GM15510 (cell line): ENCODE results near the gene TMEM39B.

Experiments
- POLR2A ChIP-seq: IDR thresholded peaks from 3 replicates; pipeline ENCODE4 v1.6.1; 2011; ENCODE audit warnings: borderline replicate concordance; ENCODE audit not compliant: insufficient read length; ENCODE audit errors: extremely low read depth

TMEM39B gene

DNA sequence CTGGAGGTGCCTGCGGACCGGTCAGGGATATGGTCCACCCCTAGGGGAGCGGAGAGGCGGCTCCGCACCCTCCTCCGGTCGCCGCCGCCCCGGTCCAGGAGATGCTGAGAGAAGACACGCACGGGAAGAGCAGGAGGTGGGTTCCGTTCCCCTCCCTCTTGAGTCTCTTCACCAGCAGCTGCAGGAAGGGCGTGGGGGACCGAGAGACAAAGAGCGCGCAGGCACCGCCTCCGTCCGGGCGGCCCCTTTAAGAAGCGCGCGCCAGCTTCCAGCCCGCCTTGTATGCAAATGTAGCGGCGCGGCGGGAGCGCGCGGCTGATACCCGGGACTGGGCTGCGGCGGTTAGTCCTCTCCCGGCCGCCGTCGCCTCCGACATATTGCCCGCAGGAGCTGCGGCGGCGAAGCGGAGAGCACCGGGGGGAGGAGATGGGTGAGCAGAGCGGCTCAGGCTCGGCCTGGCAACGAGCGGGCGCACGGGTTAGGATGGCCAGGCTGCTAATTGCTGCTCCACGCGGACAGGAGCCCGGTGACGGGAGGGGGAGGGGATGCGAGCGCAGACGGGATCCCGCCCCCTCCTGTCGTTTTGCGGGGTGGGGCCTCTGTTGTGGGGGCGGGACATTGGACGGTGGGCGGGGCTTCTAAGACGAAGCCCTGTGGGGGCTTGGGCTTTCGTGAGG, at the start of gene TMEM39B:
TMEM39B (plus strand) TSS at position 318 of the 677 bp plus-strand sequence; CDS start at position 427, 109 bp downstream.
- peak; percentile 81 for TF ChIP-seq POLR2A

DNA sequence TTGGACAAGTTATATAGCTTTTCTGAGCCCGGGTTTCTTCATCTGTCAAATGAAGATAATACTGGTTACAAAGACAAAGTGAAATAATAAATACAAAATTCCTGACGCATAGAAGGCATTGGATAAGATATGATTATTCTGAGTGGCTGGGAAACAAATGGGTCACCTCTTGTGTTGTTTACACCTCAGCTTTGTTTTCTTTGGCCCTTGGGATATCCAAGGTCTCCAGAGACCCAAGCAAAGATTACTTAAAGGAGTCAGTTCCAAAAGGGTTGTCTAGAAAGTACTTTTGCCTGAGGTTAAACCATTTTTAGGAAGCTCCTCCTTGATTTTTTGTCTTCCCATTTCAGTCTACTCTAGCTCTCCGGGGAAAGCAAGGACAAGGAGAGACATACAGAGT, 49.4 kb upstream of the TMEM39B start:
- no peak for TF ChIP-seq POLR2A

DNA sequence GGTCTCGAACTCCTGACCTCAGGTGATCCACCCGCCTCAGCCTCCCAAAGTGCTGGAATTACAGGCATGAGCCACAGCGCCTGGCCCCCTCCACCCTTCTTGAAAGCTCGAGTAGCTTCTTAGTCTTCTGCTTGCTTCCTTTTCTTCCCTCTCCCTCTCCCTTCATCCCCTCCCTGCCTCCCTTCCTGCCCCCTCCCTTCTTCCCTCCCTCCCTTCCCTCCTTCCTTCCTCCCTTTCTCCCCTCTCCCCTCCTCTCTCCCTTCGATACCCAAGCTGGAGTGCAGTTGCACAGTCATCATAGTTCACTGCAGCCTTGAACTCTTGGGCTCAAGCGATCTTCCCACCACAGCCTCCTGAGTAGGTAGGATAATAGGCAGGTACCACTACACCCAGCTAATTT, 47.2 kb upstream of the TMEM39B start:
- no peak for TF ChIP-seq POLR2A

DNA sequence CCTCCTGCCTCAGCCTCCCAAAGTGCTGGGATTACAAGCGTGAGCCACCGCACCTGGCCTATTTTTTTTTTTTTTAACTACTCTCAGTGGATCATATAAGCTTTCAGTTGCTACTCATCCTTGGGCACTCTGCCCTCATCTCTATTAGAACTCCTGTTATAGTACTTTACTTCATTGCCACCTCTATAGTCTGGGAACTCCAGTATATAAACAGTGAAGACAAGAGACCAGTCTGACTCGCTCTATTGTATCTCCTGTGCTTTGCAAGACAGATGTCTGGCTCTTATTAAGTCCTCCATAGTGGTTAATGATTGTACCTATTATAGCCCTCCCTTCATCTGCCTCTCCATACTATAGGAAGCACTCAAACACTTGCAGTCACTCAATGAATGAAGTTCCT, 44.0 kb upstream of the TMEM39B start:
- no peak for TF ChIP-seq POLR2A

DNA sequence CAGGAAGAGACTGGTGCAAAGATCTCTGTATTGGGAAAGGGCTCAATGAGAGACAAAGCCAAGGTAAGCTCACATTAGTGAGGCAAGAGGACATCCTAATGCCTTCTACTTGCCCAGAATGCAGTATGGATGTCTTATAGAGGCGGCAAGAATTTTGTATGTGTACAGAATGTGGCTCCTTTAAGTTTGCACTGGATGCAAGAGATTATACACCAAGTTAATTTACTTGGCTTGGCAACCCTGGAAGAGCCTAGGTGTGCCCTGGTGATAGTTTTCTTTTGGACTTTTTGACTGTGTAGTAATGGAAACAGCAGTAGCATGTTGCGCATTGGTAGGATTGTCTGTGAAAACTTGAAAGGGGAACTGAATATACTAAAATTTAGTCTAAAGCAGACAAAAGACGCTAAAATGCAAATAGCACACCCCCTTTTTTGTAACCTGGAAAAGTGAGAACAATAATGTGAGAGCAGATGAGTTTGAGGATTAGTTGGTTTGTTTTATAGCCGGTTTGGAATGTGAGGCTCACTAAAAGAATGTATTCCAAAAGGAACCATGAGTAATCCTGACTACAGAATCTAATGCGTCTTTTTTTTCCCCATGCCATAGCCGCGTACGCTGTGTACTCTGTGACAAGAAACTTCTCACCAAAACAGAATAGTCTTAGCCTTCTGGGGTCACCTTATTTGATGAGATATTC, 41.0 kb upstream of the TMEM39B start:
- no peak for TF ChIP-seq POLR2A

DNA sequence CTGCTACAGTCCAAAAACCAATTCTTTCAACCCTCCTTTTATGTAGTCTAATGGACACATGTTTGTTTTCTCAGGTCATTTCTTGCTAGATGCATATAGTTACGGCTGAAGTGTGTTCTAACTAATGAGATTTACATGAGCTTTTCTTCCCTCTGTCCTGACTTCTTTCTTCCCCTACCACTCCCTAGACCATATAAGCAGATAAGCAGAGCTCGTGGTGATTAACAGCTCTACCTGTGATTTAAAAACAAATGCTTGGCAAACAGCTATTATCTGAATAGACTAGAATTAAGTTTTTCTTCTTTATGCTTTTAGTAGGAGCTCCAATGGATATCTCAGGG, 40.5 kb upstream of the TMEM39B start:
- TF ChIP-seq POLR2A = no peak

DNA sequence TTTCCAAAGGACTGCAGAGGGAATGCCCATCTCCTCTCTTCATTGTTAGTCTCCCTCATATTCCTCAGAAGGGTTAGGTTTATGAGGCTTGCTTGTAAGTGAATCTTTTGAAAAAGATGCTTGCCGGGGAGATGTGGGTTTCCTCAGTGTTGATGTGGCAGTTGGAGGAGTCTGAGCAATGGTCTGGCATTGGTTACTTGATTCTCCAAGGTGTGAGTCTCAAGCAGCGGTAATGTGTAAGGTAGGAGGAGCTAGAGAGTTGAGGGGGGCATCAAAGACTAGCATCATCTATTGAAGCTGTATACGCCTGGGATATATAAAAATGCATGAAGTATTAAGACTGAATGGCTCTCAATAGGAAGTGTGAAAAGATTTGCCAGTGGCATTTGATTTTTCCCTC, 37.6 kb upstream of the TMEM39B start:
- TF ChIP-seq POLR2A = no peak

DNA sequence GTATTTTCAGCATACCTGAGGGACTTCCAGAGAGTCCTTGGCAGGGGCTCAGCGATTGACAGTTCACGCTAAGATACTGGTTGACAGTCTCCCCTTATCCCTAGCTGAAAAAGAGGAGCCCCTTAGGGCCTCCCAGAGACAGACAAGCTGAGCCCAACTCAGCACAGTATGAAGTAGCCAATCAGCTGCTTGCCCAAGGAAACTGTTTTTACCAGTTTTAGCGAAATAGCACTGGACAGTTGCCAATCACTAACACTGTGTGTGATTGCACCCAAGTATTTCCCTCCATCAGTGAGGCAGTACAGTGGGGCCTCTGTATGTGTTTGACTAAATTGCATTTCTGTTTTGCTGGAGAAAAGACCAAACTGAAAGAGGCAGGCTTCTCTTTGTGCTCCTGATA, 32.0 kb upstream of the TMEM39B start:
- TF ChIP-seq POLR2A = no peak

DNA sequence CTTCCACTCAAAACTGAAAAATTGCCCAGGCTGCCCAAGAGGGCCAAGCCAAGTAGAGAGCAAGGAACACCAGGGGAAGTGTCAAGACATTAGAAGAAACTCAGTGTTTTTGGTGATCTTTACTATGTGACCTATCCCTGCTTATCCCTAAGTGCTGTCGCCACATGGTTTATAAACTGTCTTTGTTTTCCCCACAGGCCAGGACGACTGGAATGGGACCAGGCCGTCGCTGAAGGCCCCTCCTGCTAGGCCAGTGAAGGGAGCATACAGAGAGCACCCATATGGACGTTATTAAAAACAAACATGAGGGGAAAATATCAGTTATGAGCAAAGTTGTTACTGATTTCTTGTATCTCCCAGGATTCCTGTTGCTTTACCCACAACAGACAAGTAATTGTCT, 30.4 kb upstream of the TMEM39B start:
- TF ChIP-seq POLR2A = no peak

DNA sequence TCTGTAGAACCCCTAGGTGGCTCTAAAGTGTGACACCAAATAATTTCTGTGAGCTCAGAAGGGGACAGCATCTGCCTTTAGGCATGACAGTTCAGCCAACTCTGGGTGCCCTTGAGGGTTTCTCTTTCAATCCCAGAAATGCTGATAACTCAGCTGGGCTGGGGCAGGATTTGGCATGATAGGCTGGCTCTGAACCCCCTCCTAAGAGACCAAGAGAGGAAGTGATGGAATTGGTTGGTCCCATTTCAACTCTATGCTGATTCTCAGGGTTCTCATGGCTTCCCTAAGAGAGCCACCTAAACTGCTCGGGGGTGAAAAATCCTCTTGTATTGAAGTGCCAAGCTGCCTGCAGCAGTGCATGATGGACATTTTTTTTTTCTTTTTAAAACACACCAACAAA, 28.5 kb upstream of the TMEM39B start:
- no peak for TF ChIP-seq POLR2A

DNA sequence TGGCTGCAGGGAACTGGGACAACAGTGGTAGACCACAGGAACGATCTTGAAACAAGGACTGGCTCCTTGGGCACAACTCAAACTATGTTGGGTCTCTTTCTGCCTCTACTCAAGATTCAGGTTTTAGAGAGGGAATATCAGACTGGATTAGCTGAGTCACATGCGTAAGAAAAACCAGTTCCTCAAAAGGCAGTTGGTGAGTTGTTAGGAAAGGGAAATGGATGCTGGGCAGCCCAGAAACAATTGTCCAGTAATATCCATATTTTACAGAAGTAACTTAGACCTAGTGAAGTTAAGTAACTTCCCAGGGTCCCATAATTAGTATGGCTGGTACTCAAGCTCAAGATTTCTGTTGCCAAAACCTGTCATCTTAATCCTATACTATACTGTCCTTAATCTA, 27.0 kb upstream of the TMEM39B start:
- TF ChIP-seq POLR2A = no peak

DNA sequence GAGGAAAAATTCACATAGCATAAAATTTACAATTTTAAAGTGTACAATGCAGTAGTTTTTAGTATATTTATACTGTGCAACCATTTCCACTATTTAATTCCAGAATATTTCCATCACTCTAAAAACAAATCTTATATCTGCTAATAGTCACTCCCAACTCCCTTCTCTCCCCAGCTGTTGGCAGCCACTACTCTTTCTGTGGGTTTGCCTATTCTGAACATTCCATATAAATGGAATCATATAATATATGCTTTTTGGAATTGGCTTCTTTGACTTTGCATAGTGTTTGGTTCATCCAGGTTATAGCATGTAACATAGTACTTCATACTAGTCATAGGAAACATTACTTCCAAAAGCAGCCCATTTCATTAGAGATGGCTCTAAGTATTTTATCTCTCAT, 25.0 kb upstream of the TMEM39B start:
- no peak for TF ChIP-seq POLR2A

DNA sequence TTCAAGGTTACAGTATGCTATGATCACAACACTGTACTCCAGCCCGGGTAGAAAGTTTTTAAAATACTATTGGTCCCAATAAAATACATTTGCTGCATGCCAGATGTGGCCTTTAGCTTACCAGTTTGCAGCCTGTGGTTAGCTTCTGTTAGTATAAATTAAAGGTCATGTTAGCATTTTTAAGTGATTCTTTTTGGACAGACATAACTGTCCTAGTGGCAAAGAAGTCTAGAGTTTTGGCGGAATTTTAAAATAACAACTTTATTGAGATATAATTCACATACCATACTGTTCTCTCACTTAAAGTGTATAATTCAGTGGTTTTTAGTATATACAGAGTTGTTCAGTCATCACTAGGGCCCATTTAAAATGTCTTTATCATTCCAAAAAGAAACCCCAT, 24.3 kb upstream of the TMEM39B start:
- no peak for TF ChIP-seq POLR2A

DNA sequence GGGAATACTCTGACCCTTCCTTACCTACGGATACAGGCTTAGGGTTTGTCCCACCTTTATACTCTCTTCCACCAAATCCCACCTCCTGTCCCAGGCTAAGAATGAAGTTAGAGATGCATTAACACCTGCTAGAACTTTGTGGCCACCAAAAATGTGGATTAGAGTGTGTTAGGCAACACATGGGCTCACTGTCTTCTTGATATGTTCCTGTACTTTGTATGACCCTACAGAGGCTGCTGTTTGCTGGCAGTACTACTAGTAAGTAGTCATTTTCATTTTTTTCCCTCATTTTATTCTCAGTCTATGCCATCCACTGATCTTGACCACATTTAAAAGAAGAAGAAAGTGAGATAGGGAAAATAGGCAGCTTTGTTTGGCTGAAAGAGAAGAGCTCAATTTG, 21.0 kb upstream of the TMEM39B start:
- TF ChIP-seq POLR2A = no peak

DNA sequence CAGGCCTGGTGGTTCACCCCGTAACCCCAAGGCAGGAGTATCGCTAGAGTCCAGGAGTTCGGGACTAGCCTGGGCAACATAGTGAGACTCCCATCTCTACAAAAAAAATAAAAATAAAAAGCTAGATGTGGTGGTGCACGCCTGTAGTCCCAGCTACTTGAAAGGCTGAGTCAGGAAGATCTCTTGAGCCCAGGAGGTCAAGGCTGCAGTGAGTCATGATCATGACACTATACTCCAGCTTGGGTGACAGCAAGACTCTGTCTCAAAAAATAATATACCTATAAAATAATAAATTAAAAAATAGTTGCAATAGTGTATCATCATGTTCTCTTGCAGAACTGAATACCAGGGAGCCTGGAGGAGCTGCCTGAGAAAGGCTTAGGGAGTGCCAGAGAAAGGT, 19.9 kb upstream of the TMEM39B start:
- TF ChIP-seq POLR2A = no peak

DNA sequence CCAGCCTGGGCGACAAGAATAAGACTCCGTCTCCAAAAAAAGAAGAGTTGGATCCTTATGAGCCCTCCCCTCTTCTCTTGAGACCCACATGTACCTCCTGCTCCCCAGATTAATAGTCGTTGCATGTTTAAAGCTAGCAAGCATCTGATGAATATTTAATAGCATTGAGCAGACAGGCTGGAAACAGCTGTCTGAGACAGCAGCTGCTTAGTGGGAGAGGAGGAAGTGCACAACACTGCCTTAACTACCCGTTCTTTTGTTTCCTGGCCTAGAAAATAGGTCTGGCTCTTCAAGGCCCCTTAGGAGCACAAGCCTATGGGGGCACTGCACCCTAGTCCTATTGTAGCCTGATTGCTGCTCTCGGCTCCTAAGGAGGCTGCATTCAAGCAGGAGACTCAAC, 17.3 kb upstream of the TMEM39B start:
- TF ChIP-seq POLR2A = no peak
